C4-2B (cell line): Measurements from ENCODE around the gene ATP5ME.

Experiments used
- ZFX ChIP-seq: fragments of 450-650 bp; IDR thresholded peaks from 2 replicates; pipeline ENCODE4 v1.6.1; 2017
- TF ChIP-seq, protein P1 (sequence below): fragments of 450-650 bp; conservative IDR thresholded peaks from 2 replicates; pipeline ENCODE4 v1.5.1; 2017; ENCODE audit warnings: mild to moderate bottlenecking

DNA sequence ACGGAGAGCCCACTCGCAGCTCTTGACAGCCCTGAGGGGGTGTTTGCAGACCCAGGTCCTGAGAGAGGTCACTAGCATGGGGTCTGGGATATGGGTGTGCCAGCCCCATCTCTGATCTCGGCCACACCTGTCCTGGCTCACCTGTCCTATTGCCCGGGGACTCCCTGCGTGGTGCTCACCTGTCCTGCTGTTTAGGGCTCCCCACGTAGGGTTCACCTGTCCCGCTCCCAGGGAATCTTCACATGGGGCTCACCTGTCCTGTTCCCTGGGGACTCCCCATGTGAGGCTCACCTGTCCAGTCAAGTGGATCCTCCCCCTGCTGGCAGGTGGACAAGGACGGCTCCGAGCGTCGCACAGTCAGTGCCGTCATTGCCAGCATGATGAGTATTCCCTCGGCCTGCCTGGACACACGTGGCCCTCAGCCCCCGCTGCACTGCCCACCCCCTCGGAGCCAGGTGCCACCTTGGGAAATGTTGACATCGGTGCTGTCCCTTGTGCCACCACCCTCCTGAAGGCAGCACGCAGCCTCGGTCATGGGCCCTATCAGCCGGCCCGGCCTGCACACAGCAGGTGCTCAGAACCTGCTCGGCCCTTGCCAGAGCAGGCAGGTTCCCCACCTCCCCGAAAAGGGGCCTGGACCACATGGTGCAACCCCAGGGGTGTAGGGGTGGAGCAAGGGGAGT, 8.6 kb upstream of the ATP5ME start:
- TF ChIP-seq, protein P1, sequence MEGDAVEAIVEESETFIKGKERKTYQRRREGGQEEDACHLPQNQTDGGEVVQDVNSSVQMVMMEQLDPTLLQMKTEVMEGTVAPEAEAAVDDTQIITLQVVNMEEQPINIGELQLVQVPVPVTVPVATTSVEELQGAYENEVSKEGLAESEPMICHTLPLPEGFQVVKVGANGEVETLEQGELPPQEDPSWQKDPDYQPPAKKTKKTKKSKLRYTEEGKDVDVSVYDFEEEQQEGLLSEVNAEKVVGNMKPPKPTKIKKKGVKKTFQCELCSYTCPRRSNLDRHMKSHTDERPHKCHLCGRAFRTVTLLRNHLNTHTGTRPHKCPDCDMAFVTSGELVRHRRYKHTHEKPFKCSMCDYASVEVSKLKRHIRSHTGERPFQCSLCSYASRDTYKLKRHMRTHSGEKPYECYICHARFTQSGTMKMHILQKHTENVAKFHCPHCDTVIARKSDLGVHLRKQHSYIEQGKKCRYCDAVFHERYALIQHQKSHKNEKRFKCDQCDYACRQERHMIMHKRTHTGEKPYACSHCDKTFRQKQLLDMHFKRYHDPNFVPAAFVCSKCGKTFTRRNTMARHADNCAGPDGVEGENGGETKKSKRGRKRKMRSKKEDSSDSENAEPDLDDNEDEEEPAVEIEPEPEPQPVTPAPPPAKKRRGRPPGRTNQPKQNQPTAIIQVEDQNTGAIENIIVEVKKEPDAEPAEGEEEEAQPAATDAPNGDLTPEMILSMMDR: no peak
- no peak for TF ChIP-seq ZFX
